Prostate gland (tissue), 2 donors: Measurements from ENCODE around the gene MDGA2. TPM values are rescaled to one million over a fixed set of nuclear protein-coding genes. Genes with fewer than 3 reads are reported as not detected.

Experiments
- DNase-seq: peaks from one replicate; pipeline ENCODE4 v3.0.0-alpha.2; 2019; ENCODE audit warnings: low spot score
- H3K27ac ChIP-seq, 2 donors: fragments of 200-600 bp; sonication (generic); 2 replicates each; pipeline ENCODE4 v1.5.1; 2017 to 2019
- H3K27me3 ChIP-seq: fragments of 200-600 bp; sonication (generic); replicated peaks from 2 replicates; pipeline ENCODE4 v1.5.1; 2019; ENCODE audit not compliant: insufficient read depth
- H3K36me3 ChIP-seq, 2 donors: fragments of 200-600 bp; sonication (generic); 1 replicate in 1 of 2; 2 replicates in 1 of 2; pipeline versions ENCODE4 v1.5.1 to v1.8.1; 2017 to 2019
- H3K4me1 ChIP-seq: fragments of 200-600 bp; sonication (generic); replicated peaks from 2 replicates; pipeline ENCODE4 v1.5.1; 2019
- H3K4me3 ChIP-seq, 2 donors: fragments of 200-600 bp; sonication (generic); 2 replicates each; pipeline ENCODE4 v1.5.1; 2017 to 2019
- H3K9me3 ChIP-seq: fragments of 200-600 bp; sonication (generic); 2 replicates; pipeline ENCODE4 v1.5.1; 2017
- POLR2A ChIP-seq: fragments of 450-650 bp; IDR thresholded peaks from one replicate; pipeline ENCODE4 v1.6.1; 2016; ENCODE audit warnings: antibody characterized with exemption, mild to moderate bottlenecking
- POLR2AphosphoS5 ChIP-seq: sonication (generic); formaldehyde crosslinking; IDR thresholded peaks from one replicate; pipeline ENCODE4 v1.6.1; 2017; ENCODE audit warnings: antibody characterized with exemption
- WGBS: methylation state at CpG from one replicate; pipeline ENCODE4 v1.1.5; 2018; 5-methylcytosine and 5-hydroxymethylcytosine counted together
- intact Hi-C: fragments of 100-400 bp; cut with DNase I; formaldehyde crosslinking; loops from one replicate; pipeline ENCODE4 v1.14.2; 2022
- small RNA-seq, 2 donors: library from RNA; depleted of rRNA; stranded (forward); fragments of <200 nt; gene quantifications; one replicate each; pipeline ENCODE3, GENCODE V24; 2016
- total RNA-seq, 2 donors: library from RNA; depleted of rRNA; stranded (reverse); fragments of >200 nt; gene quantifications; one replicate each; pipeline ENCODE4 v1.1.0, GENCODE V29; 2016
- TF ChIP-seq, protein P1 (sequence below), 4 experiments: fragments of 200-600 bp in 2 of 4; fragments of 450-650 bp in 2 of 4; sonication (generic) in 2 of 4; IDR thresholded peaks; 1 replicate in 3 of 4; 2 replicates in 1 of 4; pipeline ENCODE4 v1.5.1; 2016 to 2019; ENCODE audit warnings: antibody characterized with exemption in 4 of 4, mild to moderate bottlenecking in 2 of 4, moderate library complexity in 2 of 4

The MDGA2 gene
- total RNA-seq, 2 donors from 2014 or later = 2.1 TPM; not detected in 1

DNA sequence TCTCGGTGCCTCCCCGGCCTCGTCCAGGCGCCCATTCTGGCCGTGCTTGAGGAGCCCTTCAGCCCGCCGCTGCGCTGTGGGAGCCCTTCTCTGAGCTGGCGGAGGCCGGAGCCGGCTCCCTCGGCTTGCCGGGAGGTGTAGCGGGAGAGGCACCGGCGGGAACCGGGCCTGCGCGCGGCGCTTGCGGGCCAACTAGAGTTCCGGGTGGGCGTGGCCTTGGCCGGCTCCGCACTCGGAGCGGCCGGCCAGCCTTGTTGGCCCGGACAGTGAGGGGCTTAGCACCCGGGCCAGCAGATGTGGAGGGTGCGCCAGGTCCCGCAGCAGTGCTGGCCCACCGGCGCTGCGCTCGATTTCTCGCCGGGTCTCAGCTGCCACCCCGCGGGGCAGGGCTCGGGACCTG is 855.1 kb downstream of the MDGA2 start:
- TF ChIP-seq POLR2A (no peak), POLR2AphosphoS5 (no peak)
- TF ChIP-seq, protein P1, sequence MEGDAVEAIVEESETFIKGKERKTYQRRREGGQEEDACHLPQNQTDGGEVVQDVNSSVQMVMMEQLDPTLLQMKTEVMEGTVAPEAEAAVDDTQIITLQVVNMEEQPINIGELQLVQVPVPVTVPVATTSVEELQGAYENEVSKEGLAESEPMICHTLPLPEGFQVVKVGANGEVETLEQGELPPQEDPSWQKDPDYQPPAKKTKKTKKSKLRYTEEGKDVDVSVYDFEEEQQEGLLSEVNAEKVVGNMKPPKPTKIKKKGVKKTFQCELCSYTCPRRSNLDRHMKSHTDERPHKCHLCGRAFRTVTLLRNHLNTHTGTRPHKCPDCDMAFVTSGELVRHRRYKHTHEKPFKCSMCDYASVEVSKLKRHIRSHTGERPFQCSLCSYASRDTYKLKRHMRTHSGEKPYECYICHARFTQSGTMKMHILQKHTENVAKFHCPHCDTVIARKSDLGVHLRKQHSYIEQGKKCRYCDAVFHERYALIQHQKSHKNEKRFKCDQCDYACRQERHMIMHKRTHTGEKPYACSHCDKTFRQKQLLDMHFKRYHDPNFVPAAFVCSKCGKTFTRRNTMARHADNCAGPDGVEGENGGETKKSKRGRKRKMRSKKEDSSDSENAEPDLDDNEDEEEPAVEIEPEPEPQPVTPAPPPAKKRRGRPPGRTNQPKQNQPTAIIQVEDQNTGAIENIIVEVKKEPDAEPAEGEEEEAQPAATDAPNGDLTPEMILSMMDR (IDR thresholded peaks at IDR 0.05) = no peak
- Histone ChIP-seq H3K27me3 (no peaks in the 10 kb centered on the region), H3K4me3 (no peak overlapping the region), H3K4me1 (no peaks in the 10 kb centered on the region), H3K27ac (no peak overlapping the region), H3K36me3 (no peaks in the 10 kb centered on the region), H3K9me3 (no peaks in the 10 kb centered on the region)
- intact Hi-C loops = no loop called here
- WGBS = 97% methylated on average over 41 of the region's 42 CpGs
- no peak for DNase-seq

GRCh38 chr14:46819117-46819516 is 856.3 kb downstream of the MDGA2 start:
- Histone ChIP-seq H3K9me3 (no peaks in the 10 kb centered on the region), H3K4me1 (no peaks in the 10 kb centered on the region), H3K27me3 (no peaks in the 10 kb centered on the region), H3K4me3 (no peak overlapping the region), H3K36me3 (no peaks in the 10 kb centered on the region), H3K27ac (no peak overlapping the region)
- intact Hi-C loops = no loop called here
- WGBS = 86% methylated on average over 9 of the region's 9 CpGs
- no peak for DNase-seq
- TF ChIP-seq, protein P1 (IDR thresholded peaks at IDR 0.05) = no peak
- no peak for TF ChIP-seq POLR2AphosphoS5
- no peak for TF ChIP-seq POLR2A

DNA sequence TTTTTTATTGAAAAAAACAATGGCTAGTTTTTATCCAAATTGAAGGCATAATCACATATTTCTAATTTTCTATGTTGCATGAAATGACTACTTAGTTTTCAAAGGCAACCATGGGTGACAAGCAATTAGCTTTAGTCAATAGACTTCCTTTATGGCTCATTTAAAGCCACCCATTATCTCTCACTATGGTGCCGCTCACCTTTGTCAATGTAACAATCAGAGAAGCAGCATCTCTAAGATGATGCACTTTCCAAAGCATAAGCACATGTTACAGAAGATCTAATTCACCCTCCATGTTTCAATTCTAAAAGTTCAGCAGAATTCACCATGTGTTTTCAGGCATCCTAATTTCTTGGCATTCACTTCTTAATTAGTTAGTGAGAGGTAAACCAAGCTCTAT is 857.3 kb downstream of the MDGA2 start:
- no peak overlapping the region for H3K4me3 ChIP-seq
- 73% methylated on average over 1 of the region's 1 CpG for WGBS
- intact Hi-C loops = no loop called here

GRCh38 chr14:46793144-46793543 is 882.3 kb downstream of the MDGA2 start:
- no peak overlapping the region for H3K27ac ChIP-seq
- no peaks in the 10 kb centered on the region for H3K9me3 ChIP-seq
- H3K36me3 ChIP-seq = no peaks in the 10 kb centered on the region
- H3K27me3 ChIP-seq = no peaks in the 10 kb centered on the region
- DNase-seq = no peak
- no peak overlapping the region for H3K4me3 ChIP-seq
- TF ChIP-seq, protein P1 (IDR thresholded peaks at IDR 0.05) = no peak
- TF ChIP-seq POLR2AphosphoS5 (no peak), POLR2A (no peak)
- no peaks in the 10 kb centered on the region for H3K4me1 ChIP-seq
- intact Hi-C loops = no loop called here

More for the DNA sequence above, 857.3 kb downstream of the MDGA2 start:
- no peaks in the 10 kb centered on the region for H3K27me3 ChIP-seq
- H3K9me3 ChIP-seq = no peaks in the 10 kb centered on the region
- TF ChIP-seq, protein P1 (IDR thresholded peaks at IDR 0.05) = no peak
- TF ChIP-seq POLR2AphosphoS5 (no peak), POLR2A (no peak)
- DNase-seq = no peak
- H3K27ac ChIP-seq = no peak overlapping the region
- H3K36me3 ChIP-seq = no peaks in the 10 kb centered on the region
- no peaks in the 10 kb centered on the region for H3K4me1 ChIP-seq

Small RNA genes within 50 kb of the gene (small RNA-seq; reads per million reads assigned to genes)
- 0 reads per million in 2 donors for gene RF00402
